ENCODE data around the gene SPAAR.

- no peak for TF ChIP-seq CTCF (conservative IDR thresholded peaks at IDR 0.05)
- TF ChIP-seq EZH2 (IDR thresholded peaks at IDR 0.05; ENCODE audit: low read depth), result no peak
Measured at GRCh38 chr9:35944173-35944572, 34.9 kb downstream of the SPAAR start.
